Progenitor cell of endocrine pancreas (in vitro differentiated cells): ENCODE data around the gene RFC3. TPM values are rescaled to one million over a fixed set of nuclear protein-coding genes. Genes with fewer than 3 reads are reported as not detected.
"Not testable (repeated sequence)": the region's sequence is repeated elsewhere in the genome, so short reads cannot be mapped to it uniquely, and the experiment has no call there.

ENCODE experiments used
- DNase-seq: peaks from one replicate; pipeline ENCODE4 v3.0.0; 2021; ENCODE audit warnings: low spot score; ENCODE audit not compliant: unreplicated experiment
- H3K27ac Mint-ChIP-seq: 2 replicates; pipeline ENCODE4 v1.8.0; 2021; ENCODE audit warnings: mild to moderate bottlenecking, moderate library complexity, mixed read lengths
- H3K27me3 Mint-ChIP-seq: 2 replicates; pipeline ENCODE4 v1.8.0; 2021; ENCODE audit warnings: mixed read lengths
- H3K36me3 Mint-ChIP-seq: 2 replicates; pipeline ENCODE4 v1.8.0; 2022; ENCODE audit warnings: mixed read lengths; ENCODE audit not compliant: insufficient read depth
- H3K4me1 Mint-ChIP-seq: 2 replicates; pipeline ENCODE4 v1.8.0; 2021; ENCODE audit warnings: low read depth, mixed read lengths
- H3K4me3 Mint-ChIP-seq: 2 replicates; pipeline ENCODE4 v1.8.0; 2021; ENCODE audit warnings: low read depth, mild to moderate bottlenecking, moderate library complexity, mixed read lengths
- H3K9me3 Mint-ChIP-seq: 2 replicates; pipeline ENCODE4 v1.8.0; 2021; ENCODE audit warnings: low read depth, mixed read lengths
- total RNA-seq: library from RNA; stranded (reverse); gene quantifications from 2 replicates; pipeline ENCODE4 v1.2.1, GENCODE V29; 2021
- TF ChIP-seq, protein P1 (sequence below): fragments of 200-600 bp; sonication (generic); IDR thresholded peaks from one replicate; pipeline ENCODE4 v1.5.0; 2021; ENCODE audit warnings: antibody characterized with exemption, mild to moderate bottlenecking; ENCODE audit not compliant: unreplicated experiment

The RFC3 gene
- total RNA-seq, 1 donor from 2014 or later, result 21.1 TPM

DNA sequence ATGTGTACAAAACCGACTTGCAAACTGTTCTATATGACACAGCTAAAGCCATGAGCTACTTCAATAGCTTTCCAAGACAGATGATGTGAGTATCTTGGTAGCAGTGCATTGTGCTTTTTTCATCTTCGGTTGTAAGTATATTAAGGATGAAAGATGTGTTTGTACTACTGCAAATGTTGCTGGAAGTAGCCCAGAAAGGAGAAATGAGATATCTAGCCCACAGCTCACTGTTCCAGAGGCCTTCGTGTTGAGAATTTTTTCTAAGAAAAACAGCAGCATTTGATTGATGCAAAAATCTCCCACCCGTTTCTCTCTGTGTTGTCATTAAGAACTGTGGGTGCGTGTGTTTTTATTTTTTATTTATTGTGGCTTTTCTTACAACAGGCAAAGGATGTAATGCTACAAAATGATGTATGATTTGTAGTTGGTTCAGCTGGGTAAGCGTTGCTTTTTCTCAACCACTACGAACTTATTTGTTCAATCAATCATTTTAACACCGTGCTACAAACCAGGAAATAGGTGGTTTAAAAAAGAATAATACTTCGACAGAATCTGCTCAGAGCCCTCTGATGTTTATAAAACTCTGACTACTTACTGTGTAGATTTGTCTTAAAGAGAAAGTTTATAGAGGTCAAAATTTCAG, 41.6 kb upstream of the RFC3 start:
- Mint-ChIP-seq H3K27me3 (no peaks in the 10 kb centered on the region), H3K4me3 (no peak overlapping the region), H3K36me3 (no peaks in the 10 kb centered on the region), H3K27ac (no peak overlapping the region), H3K9me3 (peaks cover 4% of the 10 kb centered on the region), H3K4me1 (peaks cover 12% of the 10 kb centered on the region)
- TF ChIP-seq, protein P1, sequence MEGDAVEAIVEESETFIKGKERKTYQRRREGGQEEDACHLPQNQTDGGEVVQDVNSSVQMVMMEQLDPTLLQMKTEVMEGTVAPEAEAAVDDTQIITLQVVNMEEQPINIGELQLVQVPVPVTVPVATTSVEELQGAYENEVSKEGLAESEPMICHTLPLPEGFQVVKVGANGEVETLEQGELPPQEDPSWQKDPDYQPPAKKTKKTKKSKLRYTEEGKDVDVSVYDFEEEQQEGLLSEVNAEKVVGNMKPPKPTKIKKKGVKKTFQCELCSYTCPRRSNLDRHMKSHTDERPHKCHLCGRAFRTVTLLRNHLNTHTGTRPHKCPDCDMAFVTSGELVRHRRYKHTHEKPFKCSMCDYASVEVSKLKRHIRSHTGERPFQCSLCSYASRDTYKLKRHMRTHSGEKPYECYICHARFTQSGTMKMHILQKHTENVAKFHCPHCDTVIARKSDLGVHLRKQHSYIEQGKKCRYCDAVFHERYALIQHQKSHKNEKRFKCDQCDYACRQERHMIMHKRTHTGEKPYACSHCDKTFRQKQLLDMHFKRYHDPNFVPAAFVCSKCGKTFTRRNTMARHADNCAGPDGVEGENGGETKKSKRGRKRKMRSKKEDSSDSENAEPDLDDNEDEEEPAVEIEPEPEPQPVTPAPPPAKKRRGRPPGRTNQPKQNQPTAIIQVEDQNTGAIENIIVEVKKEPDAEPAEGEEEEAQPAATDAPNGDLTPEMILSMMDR, result no peak
- DNase-seq, result no peak

DNA sequence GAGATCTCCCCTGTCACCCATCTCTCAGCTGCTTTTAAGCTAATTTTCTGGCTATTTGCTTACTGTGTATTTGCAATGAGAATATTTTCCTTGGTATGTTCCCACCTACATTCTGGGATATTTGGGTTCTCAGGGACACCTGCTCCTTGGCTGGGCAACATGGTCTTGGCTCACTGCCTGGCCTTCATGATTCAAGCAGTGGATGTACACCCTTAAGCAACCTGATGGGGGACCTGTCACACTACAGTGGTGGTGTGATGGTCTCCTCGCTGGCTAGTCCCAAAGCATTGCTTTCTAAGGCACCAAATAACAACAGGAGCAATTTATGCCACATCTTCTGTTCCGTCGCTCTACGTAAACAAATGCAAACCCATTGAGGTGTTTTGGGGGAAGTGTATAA, 35.3 kb upstream of the RFC3 start:
- Mint-ChIP-seq H3K27me3 (no peaks in the 10 kb centered on the region), H3K36me3 (no peaks in the 10 kb centered on the region), H3K4me3 (no peak overlapping the region), H3K27ac (no peak overlapping the region), H3K4me1 (no peaks in the 10 kb centered on the region), H3K9me3 (peaks cover 4% of the 10 kb centered on the region)
- DNase-seq, result no peak
- TF ChIP-seq, protein P1, result no peak

DNA sequence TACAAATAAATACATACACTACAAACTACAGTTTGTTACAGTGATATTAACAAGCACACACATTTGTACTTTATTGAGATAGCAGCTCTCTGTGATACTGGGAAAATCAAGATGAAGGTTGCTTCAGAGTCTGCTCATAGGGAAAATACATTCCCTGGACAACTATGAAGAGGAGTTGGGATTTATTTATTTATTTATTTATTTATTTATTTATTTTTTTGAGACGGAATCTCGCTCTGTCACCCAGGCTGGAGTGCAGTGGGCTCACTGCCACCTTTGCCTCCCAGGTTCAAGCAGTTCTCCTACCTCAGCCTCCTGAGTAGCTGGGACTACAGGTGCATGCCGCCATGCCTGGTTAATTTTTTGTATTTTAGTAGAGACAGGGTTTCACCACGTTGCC, 34.7 kb upstream of the RFC3 start:
- not testable (repeated sequence) for H3K27ac Mint-ChIP-seq, H3K4me1 Mint-ChIP-seq, H3K4me3 Mint-ChIP-seq, DNase-seq, H3K9me3 Mint-ChIP-seq, H3K36me3 Mint-ChIP-seq, H3K27me3 Mint-ChIP-seq

DNA sequence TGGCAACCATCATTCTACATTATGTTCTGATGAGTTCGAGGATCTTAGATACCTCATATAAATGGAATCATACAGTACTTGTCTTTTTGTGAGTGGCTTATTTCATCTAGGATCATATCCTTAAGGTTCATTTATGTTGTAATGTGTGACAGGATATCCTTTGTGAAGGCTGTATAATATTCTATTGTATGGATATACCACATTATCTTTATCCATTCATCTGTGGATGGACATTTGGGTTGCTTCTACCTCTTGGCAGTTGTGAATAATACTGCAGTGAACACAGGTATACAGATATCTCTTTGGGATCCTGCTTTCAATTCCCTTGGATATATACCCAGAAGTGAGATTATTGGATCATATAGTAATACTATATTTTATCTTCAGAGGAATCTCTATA, 33.2 kb upstream of the RFC3 start:
- Mint-ChIP-seq H3K9me3 (peaks cover 4% of the 10 kb centered on the region), H3K27me3 (no peaks in the 10 kb centered on the region), H3K4me3 (no peak overlapping the region), H3K36me3 (no peaks in the 10 kb centered on the region), H3K27ac (no peak overlapping the region), H3K4me1 (no peaks in the 10 kb centered on the region)
- DNase-seq, result no peak
- TF ChIP-seq, protein P1, result no peak

DNA sequence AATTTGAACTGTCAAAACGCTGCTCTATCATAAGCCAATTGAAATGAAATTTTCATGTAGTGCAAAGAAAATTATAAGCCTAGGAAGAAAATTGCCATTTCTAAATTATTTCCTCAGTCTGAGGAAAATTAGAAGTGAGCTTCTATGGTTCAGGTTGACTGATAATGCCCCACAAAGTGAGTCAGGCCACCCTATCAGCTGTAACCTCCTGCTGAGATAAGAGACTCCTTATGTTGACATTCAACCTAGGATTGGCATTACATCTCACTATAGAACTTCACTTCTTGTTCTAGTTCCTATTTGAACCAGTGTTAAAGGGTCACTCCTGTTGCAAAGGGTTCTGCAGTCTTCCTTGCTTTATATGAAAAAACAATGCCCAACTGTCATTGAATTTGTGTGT, 32.6 kb upstream of the RFC3 start:
- Mint-ChIP-seq H3K9me3 (peaks cover 3% of the 10 kb centered on the region), H3K4me3 (no peak overlapping the region), H3K4me1 (no peaks in the 10 kb centered on the region), H3K27ac (no peak overlapping the region), H3K27me3 (no peaks in the 10 kb centered on the region), H3K36me3 (no peaks in the 10 kb centered on the region)
- TF ChIP-seq, protein P1, result no peak
- no peak for DNase-seq

DNA sequence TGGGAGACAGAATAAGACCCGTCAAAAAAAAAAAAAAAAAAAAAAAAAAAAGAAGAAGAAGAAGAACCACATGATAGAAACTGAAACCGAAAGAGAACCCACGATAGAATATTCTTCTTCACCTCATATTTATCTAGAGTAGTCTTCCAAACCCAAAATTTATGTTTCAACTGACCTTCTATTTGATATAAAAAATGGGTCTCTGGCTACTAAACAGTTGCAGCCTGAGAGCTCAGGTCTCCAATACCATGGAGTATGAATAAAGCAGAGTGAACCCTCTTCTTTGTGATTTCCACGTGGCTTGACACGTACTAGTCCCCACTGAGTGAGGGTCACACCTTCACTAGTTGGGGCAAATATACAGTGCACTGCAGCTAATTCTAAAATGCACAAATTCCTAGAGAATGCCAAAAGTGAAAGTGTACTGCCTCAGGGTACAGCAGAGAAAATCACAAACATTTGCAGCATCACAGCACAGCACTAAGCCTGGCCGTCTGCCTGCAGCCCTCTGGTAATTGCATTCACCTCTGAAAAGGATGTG, 30.8 kb upstream of the RFC3 start:
- H3K4me3 Mint-ChIP-seq, result no peak overlapping the region
- TF ChIP-seq, protein P1, result no peak
- H3K27me3 Mint-ChIP-seq, result no peaks in the 10 kb centered on the region
- no peaks in the 10 kb centered on the region for H3K9me3 Mint-ChIP-seq
- H3K27ac Mint-ChIP-seq, result no peak overlapping the region
- no peaks in the 10 kb centered on the region for H3K36me3 Mint-ChIP-seq
- no peaks in the 10 kb centered on the region for H3K4me1 Mint-ChIP-seq
- no peak for DNase-seq
